Measurements from ENCODE around the gene FOSL2.
"Not testable (repeated sequence)": the region's sequence is repeated elsewhere in the genome, so short reads cannot be mapped to it uniquely, and the experiment has no call there.

FOSL2 gene

DNA sequence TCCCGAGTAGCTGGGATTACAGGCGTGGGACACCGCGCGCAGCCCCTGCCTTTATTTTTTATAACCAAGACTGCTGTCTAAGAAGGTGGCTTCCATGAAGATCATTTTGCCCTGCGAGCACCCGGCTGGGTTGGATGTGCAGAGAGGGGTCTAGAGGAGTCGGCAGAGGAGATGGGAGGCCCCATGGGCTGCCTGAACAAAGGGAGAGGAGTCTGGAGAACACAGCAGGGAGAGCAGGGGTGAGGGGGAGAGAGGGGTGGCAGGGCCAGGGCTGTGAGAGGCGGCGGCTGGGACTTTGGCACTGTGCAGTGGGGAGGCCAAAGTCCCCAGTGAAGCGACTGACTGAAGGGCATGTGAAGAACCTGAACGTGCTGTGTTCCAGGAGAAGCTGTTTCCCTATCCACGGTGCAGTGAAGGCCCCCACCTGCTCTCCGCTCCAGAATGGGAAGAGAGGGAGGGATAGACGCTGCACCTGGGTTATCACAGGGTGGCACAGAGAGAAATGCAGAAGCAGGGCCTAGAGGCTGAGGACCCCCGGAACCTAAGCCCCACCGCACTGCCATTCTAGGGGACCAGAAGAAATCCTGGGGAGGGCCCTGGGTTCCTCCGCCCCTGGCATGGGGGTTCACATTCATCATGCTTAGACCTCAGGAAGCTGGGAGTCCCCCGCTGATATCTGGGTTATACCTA, 24.8 kb upstream of the FOSL2 start:
- no peaks in the 10 kb centered on the region for H3K36me3 ChIP-seq (replicated peaks)
- in situ Hi-C loops (cut with HindIII; ENCODE audit: low pct_ligation_motif_present, low sequenced_read_pairs) = no loop called here
- no peaks in the 10 kb centered on the region for H3K27me3 ChIP-seq (replicated peaks)
- no peak overlapping the region for H3K27ac ChIP-seq
- no peak overlapping the region for H3K4me3 ChIP-seq (ENCODE audit: low read depth, low read length)
- TF ChIP-seq, protein P1, sequence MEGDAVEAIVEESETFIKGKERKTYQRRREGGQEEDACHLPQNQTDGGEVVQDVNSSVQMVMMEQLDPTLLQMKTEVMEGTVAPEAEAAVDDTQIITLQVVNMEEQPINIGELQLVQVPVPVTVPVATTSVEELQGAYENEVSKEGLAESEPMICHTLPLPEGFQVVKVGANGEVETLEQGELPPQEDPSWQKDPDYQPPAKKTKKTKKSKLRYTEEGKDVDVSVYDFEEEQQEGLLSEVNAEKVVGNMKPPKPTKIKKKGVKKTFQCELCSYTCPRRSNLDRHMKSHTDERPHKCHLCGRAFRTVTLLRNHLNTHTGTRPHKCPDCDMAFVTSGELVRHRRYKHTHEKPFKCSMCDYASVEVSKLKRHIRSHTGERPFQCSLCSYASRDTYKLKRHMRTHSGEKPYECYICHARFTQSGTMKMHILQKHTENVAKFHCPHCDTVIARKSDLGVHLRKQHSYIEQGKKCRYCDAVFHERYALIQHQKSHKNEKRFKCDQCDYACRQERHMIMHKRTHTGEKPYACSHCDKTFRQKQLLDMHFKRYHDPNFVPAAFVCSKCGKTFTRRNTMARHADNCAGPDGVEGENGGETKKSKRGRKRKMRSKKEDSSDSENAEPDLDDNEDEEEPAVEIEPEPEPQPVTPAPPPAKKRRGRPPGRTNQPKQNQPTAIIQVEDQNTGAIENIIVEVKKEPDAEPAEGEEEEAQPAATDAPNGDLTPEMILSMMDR (IDR thresholded peaks at IDR 0.05; ENCODE audit: low read depth, low read length, missing control alignments) = no peak
- no peak for DNase-seq

DNA sequence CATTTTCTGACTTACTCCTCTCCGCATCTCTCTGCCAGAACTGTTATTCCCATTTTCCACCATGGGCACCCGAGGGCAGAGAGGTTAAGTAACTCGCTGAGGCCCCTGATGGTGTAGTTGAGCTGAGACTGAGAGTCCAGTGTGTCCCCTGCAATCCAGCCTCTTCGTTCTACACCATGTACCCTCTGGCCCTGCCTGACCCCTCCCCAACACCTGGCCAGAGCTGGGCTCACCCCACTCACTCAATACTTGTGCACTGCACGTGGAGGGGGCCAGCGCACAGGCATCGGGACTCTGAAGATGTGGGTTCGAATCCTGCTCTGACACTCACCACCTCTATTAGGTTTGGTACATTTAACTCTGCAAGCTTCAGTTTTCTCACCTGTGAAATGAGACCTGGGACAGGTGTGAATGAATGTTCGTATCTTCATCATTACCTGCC, 24.3 kb upstream of the FOSL2 start:
- Histone ChIP-seq H3K27me3 (replicated peaks) (no peaks in the 10 kb centered on the region), H3K36me3 (replicated peaks) (no peaks in the 10 kb centered on the region), H3K27ac (no peak overlapping the region), H3K4me3 (ENCODE audit: low read depth, low read length) (no peak overlapping the region)
- no peak for DNase-seq
- TF ChIP-seq, protein P1 (IDR thresholded peaks at IDR 0.05; ENCODE audit: low read depth, low read length, missing control alignments) = no peak
- in situ Hi-C loops (cut with HindIII; ENCODE audit: low pct_ligation_motif_present, low sequenced_read_pairs) = no loop called here

DNA sequence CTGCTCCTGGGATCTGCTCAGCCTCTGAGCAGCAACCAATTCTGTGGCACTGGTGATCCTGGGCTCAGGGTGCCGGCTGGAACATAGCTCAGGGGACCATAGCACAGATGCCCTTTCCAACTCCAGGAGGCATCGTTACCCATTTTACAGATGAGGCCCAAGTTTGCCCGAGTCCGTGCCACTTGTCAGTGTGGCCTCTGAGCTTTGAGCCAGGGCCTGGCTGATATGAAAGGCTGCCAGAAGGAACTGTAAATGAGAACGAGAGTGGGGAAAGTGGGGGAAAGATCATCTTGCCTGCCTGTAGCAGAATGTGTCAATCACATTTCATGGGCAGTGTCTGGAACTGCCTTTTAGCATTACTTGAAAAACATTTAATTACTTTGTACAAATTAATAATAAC, 23.3 kb upstream of the FOSL2 start:
- Histone ChIP-seq H3K27ac (no peak overlapping the region), H3K27me3 (replicated peaks) (no peaks in the 10 kb centered on the region), H3K4me3 (ENCODE audit: low read depth, low read length) (no peak overlapping the region), H3K36me3 (replicated peaks) (no peaks in the 10 kb centered on the region)
- in situ Hi-C loops (cut with HindIII; ENCODE audit: low pct_ligation_motif_present, low sequenced_read_pairs) = no loop called here
- TF ChIP-seq, protein P1 (IDR thresholded peaks at IDR 0.05; ENCODE audit: low read depth, low read length, missing control alignments) = no peak
- no peak for DNase-seq

DNA sequence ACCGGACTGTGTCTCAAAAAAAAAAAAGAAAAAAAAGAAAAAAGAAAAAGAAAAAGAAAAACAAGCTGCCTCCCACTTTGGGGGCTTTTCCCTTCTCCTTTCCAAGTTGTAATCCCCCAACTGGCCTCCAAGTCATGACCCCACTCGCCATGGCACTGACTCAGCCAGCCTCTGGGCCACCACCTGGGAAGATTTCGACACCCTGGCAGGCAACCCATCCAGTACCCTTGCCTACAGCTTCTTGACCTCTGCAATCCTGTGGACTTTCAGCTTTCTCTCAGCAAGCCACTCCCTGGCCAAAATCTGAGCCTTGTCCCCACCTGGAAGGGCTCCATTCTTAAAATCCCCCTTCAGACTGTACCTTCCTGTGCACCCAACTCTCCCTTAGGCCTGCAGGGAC, 22.3 kb upstream of the FOSL2 start:
- Histone ChIP-seq H3K27ac (no peak overlapping the region), H3K27me3 (replicated peaks) (no peaks in the 10 kb centered on the region), H3K36me3 (replicated peaks) (no peaks in the 10 kb centered on the region), H3K4me3 (ENCODE audit: low read depth, low read length) (no peak overlapping the region)
- TF ChIP-seq, protein P1 (IDR thresholded peaks at IDR 0.05; ENCODE audit: low read depth, low read length, missing control alignments) = no peak
- in situ Hi-C loops (cut with HindIII; ENCODE audit: low pct_ligation_motif_present, low sequenced_read_pairs) = no loop called here
- no peak for DNase-seq

DNA sequence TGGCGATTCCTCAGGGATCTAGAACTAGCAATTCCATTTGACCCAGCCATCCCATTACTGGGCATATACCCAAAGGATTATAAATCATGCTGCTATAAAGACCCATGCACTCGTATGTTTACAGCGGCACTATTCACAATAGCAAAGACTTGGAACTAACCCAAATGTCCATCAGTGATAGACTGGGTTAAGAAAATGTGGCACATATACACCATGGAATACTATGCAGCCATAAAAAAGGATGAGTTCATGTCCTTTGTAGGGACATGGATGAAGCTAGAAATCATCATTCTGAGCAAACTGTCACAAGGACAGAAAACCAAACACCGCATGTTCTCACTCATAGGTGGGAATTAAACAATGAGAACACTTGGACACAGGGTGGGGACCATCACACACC, 20.9 kb upstream of the FOSL2 start:
- not testable (repeated sequence) for DNase-seq

DNA sequence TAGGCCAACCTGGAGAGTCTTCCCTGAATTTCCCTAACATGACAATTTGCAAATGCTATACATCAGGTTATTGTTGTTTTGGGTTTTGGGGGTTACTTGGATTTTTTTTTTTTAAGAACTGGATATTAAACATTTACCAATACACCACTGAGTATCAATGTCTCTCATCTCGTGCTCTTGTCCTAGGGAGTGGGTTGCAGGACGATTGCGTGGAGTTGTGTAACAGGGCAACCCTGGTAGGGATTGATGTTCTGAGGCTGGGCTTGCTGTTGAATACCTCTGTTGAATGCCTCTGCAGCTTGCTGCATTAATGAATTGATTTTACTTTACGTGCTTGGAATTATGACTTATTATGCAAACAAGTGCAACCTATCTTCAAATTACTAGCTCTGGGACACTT, 18.8 kb upstream of the FOSL2 start:
- H3K36me3 ChIP-seq (replicated peaks) = no peaks in the 10 kb centered on the region
- in situ Hi-C loops (cut with HindIII; ENCODE audit: low pct_ligation_motif_present, low sequenced_read_pairs) = no loop called here
- no peak overlapping the region for H3K27ac ChIP-seq
- H3K27me3 ChIP-seq (replicated peaks) = no peaks in the 10 kb centered on the region
- TF ChIP-seq, protein P1 (IDR thresholded peaks at IDR 0.05; ENCODE audit: low read depth, low read length, missing control alignments) = no peak
- no peak for DNase-seq
- no peak overlapping the region for H3K4me3 ChIP-seq (ENCODE audit: low read depth, low read length)

More for the DNA sequence above, 20.9 kb upstream of the FOSL2 start:
- H3K27ac ChIP-seq; in situ Hi-C loops (cut with HindIII; ENCODE audit: low pct_ligation_motif_present, low sequenced_read_pairs); H3K4me3 ChIP-seq (ENCODE audit: low read depth, low read length); H3K27me3 ChIP-seq (replicated peaks); H3K36me3 ChIP-seq (replicated peaks): not testable (repeated sequence)

Data from brain microvascular endothelial cell (primary cell).